ENCODE measurements around the gene BIRC7. TPM values are rescaled to one million over a fixed set of nuclear protein-coding genes. Genes with fewer than 3 reads are reported as not detected.

Gene BIRC7
- total RNA-seq, 1 experiment from 2014 or later: 0.17 TPM

DNA sequence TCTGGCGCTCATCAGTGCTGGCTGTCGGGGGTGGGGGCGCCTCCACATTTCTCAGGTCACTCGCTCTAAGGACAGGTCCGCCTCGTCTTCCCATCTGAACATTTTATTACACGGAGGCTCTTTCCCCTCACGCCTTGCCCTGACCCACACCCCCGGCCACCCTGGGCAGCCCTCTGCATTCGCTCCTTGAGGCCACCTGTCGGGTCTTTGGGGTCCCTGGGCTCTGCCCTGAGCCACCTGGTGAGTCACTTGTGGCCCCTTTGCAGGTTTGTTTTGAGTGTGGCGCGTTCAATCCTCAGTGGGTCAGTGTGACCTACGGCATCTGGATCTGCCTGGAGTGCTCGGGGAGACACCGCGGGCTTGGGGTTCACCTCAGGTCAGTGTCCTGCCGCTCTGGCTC, 40.1 kb downstream of the BIRC7 start:
- CTCF ChIA-PET: interaction anchor here (1.2 kb wide), 1 partner anchor 53 kb away, joined by 4 read pairs; no protein-coding TSS in a partner anchor

DNA sequence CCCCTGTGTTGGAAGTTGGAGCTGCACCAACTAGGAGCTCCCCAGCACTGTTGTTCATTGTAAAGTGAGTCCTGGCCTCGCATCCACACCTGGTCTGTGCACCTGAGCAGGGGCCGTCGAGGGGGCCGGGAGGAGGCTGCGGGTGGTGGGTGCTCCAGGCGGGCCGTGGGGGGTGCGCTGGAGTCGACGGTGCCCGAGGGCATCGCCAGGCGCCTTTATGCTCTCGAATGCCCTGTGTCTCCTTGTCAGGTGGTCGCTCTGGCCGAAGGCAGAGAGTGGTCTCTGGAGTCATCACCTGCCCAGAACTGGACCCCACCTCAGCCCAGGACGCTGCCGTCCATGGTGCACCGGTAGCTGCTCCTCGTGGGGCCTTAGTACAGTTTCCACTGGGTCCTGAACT, 41.3 kb downstream of the BIRC7 start:
- H3K9me3 Mint-ChIP-seq: no peaks in the 10 kb centered on the region
- TF ChIP-seq, protein P1, sequence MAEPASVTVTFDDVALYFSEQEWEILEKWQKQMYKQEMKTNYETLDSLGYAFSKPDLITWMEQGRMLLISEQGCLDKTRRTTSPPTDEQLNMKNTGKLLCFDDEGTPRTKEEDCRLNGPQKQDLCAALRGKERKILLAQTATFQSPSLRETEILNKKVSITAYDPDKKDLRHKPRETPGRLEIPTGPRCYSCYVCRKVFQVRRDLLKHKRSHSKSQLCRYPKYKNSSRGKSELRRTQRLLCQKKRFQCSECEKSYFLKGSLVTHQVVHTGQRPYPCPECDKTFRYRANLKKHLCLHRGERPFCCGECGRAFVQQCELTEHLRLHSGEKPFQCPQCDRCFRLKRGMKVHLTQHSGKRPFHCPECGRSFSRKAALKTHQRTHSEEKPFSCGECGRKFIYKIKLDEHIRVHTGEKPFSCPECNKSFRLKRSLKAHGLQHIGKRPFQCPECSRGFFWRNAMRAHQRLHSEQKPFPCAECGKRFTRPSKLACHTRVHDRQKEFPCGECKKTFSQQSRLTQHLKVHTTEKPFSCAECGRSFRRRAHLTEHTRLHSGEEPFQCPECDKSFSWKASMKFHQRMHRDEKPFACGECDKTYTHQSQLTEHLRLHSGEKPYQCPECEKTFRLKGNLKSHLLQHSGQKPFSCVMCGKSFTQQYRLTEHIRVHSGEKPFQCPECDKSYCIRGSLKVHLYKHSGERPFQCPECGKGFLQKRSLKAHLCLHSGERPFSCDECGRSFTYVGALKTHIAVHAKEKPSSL (CRISPR knock-in tag; conservative IDR thresholded peaks at IDR 0.05): no peak
- no peak for TF ChIP-seq FOXP1 (CRISPR knock-in tag; IDR thresholded peaks at IDR 0.05; ENCODE audit: borderline replicate concordance)
- TF ChIP-seq, protein P2, sequence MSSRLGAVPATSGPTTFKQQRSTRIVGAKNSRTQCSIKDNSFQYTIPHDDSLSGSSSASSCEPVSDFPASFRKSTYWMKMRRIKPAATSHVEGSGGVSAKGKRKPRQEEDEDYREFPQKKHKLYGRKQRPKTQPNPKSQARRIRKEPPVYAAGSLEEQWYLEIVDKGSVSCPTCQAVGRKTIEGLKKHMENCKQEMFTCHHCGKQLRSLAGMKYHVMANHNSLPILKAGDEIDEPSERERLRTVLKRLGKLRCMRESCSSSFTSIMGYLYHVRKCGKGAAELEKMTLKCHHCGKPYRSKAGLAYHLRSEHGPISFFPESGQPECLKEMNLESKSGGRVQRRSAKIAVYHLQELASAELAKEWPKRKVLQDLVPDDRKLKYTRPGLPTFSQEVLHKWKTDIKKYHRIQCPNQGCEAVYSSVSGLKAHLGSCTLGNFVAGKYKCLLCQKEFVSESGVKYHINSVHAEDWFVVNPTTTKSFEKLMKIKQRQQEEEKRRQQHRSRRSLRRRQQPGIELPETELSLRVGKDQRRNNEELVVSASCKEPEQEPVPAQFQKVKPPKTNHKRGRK (CRISPR knock-in tag; IDR thresholded peaks at IDR 0.05; ENCODE audit: borderline replicate concordance): no peak
- TF ChIP-seq, protein P3, sequence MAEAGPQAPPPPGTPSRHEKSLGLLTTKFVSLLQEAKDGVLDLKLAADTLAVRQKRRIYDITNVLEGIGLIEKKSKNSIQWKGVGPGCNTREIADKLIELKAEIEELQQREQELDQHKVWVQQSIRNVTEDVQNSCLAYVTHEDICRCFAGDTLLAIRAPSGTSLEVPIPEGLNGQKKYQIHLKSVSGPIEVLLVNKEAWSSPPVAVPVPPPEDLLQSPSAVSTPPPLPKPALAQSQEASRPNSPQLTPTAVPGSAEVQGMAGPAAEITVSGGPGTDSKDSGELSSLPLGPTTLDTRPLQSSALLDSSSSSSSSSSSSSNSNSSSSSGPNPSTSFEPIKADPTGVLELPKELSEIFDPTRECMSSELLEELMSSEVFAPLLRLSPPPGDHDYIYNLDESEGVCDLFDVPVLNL (CRISPR knock-in tag; IDR thresholded peaks at IDR 0.05; ENCODE audit: borderline replicate concordance, low read depth): no peak
- no peak for TF ChIP-seq NFATC4 (CRISPR knock-in tag; IDR thresholded peaks at IDR 0.05)
- TF ChIP-seq, protein P4, sequence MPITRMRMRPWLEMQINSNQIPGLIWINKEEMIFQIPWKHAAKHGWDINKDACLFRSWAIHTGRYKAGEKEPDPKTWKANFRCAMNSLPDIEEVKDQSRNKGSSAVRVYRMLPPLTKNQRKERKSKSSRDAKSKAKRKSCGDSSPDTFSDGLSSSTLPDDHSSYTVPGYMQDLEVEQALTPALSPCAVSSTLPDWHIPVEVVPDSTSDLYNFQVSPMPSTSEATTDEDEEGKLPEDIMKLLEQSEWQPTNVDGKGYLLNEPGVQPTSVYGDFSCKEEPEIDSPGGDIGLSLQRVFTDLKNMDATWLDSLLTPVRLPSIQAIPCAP (CRISPR knock-in tag; IDR thresholded peaks at IDR 0.05): no peak
- H3K27me3 Mint-ChIP-seq (ENCODE audit: low read depth): no peaks in the 10 kb centered on the region
- H3K4me1 Mint-ChIP-seq: peaks cover 9% of the 10 kb centered on the region
- H3K27ac Mint-ChIP-seq: no peak overlapping the region
- ChIA-PET CTCF (interaction anchor here (0.5 to 1.2 kb wide), 6 partner anchors 14 to 704 kb away, joined by 3 to 5 read pairs (median 3); no protein-coding TSS in a partner anchor), POLR2A (no interaction called here)
- H3K4me3 Mint-ChIP-seq: no peak overlapping the region
- H3K36me3 Mint-ChIP-seq: peaks cover 27% of the 10 kb centered on the region
- ATAC-seq (no peak), DNase-seq (ENCODE audit: low spot score) (no peak)

More for the DNA sequence above, 40.1 kb downstream of the BIRC7 start:
- H3K36me3 Mint-ChIP-seq: peaks cover 27% of the 10 kb centered on the region
- H3K4me1 Mint-ChIP-seq: peaks cover 14% of the 10 kb centered on the region
- DNase-seq (ENCODE audit: low spot score) (no peak), ATAC-seq (no peak)
- POLR2A ChIA-PET: no interaction called here
- no peak overlapping the region for H3K27ac Mint-ChIP-seq
- H3K4me3 Mint-ChIP-seq: no peak overlapping the region
- no peaks in the 10 kb centered on the region for H3K9me3 Mint-ChIP-seq
- no peaks in the 10 kb centered on the region for H3K27me3 Mint-ChIP-seq (ENCODE audit: low read depth)
- TF ChIP-seq, protein P5, sequence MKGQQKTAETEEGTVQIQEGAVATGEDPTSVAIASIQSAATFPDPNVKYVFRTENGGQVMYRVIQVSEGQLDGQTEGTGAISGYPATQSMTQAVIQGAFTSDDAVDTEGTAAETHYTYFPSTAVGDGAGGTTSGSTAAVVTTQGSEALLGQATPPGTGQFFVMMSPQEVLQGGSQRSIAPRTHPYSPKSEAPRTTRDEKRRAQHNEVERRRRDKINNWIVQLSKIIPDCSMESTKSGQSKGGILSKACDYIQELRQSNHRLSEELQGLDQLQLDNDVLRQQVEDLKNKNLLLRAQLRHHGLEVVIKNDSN (CRISPR knock-in tag; IDR thresholded peaks at IDR 0.05): no peak
- TF ChIP-seq ZNF232 (CRISPR knock-in tag; IDR thresholded peaks at IDR 0.05) (no peak), GABPB1 (CRISPR knock-in tag; IDR thresholded peaks at IDR 0.05) (no peak), FOXJ3 (CRISPR knock-in tag; IDR thresholded peaks at IDR 0.05; ENCODE audit: borderline replicate concordance) (no peak), NFYB (CRISPR knock-in tag; conservative IDR thresholded peaks at IDR 0.05; ENCODE audit: low read depth) (no peak), TEAD1 (CRISPR knock-in tag; IDR thresholded peaks at IDR 0.05) (no peak), MYBL2 (CRISPR knock-in tag; IDR thresholded peaks at IDR 0.05) (no peak), SOX15 (CRISPR knock-in tag; IDR thresholded peaks at IDR 0.05) (no peak)
- TF ChIP-seq, protein P6, sequence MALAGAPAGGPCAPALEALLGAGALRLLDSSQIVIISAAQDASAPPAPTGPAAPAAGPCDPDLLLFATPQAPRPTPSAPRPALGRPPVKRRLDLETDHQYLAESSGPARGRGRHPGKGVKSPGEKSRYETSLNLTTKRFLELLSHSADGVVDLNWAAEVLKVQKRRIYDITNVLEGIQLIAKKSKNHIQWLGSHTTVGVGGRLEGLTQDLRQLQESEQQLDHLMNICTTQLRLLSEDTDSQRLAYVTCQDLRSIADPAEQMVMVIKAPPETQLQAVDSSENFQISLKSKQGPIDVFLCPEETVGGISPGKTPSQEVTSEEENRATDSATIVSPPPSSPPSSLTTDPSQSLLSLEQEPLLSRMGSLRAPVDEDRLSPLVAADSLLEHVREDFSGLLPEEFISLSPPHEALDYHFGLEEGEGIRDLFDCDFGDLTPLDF (CRISPR knock-in tag; IDR thresholded peaks at IDR 0.05): no peak
- TF ChIP-seq, protein P3 (CRISPR knock-in tag; IDR thresholded peaks at IDR 0.05; ENCODE audit: borderline replicate concordance, low read depth): no peak

Data from WTC11 (cell line).